RWPE2 (cell line): Measurements from ENCODE around the gene PGBD1.

ENCODE experiments used
- ATAC-seq: fragments of 200-7000 bp; cut with Tn5 transposase; 3 replicates; pipeline ENCODE4 v1.9.1; 2021; ENCODE audit warnings: low read depth
- DNase-seq: peaks from one replicate; pipeline ENCODE4 v3.0.0-alpha.2; 2020; ENCODE audit warnings: low spot score
- H3K27ac ChIP-seq: fragments of 450-650 bp; 2 replicates; pipeline ENCODE4 v1.5.1; 2017; ENCODE audit warnings: mild to moderate bottlenecking; ENCODE audit not compliant: poor library complexity, severe bottlenecking
- H3K27me3 ChIP-seq: fragments of 250-450 bp; sonication (Bioruptor Pico); 2 replicates; pipeline ENCODE4 v1.5.1; 2021; ENCODE audit warnings: mild to moderate bottlenecking, moderate library complexity; ENCODE audit not compliant: insufficient read depth, poor library complexity, severe bottlenecking
- H3K36me3 ChIP-seq: fragments of 250-450 bp; sonication (Bioruptor Pico); 2 replicates; pipeline ENCODE4 v1.5.1; 2020; ENCODE audit warnings: low read depth, mild to moderate bottlenecking, moderate library complexity
- H3K4me1 ChIP-seq: fragments of 250-450 bp; sonication (Bioruptor Pico); 2 replicates; pipeline ENCODE4 v1.5.1; 2021; ENCODE audit warnings: mild to moderate bottlenecking, moderate library complexity; ENCODE audit not compliant: insufficient read depth, poor library complexity, severe bottlenecking
- H3K4me3 ChIP-seq: fragments of 250-450 bp; sonication (Bioruptor Pico); 2 replicates; pipeline ENCODE4 v1.5.1; 2021; ENCODE audit warnings: mild to moderate bottlenecking, moderate library complexity; ENCODE audit not compliant: severe bottlenecking
- H3K9me3 ChIP-seq: fragments of 250-450 bp; sonication (Bioruptor Pico); 2 replicates; pipeline ENCODE4 v1.5.1; 2021; ENCODE audit warnings: mild to moderate bottlenecking, moderate library complexity; ENCODE audit not compliant: severe bottlenecking
- TF ChIP-seq, protein P1 (sequence below): fragments of 450-650 bp; IDR thresholded peaks from one replicate; pipeline ENCODE4 v1.5.1; 2017; ENCODE audit warnings: mild to moderate bottlenecking, moderate library complexity; ENCODE audit not compliant: poor library complexity, severe bottlenecking

PGBD1 gene

DNA sequence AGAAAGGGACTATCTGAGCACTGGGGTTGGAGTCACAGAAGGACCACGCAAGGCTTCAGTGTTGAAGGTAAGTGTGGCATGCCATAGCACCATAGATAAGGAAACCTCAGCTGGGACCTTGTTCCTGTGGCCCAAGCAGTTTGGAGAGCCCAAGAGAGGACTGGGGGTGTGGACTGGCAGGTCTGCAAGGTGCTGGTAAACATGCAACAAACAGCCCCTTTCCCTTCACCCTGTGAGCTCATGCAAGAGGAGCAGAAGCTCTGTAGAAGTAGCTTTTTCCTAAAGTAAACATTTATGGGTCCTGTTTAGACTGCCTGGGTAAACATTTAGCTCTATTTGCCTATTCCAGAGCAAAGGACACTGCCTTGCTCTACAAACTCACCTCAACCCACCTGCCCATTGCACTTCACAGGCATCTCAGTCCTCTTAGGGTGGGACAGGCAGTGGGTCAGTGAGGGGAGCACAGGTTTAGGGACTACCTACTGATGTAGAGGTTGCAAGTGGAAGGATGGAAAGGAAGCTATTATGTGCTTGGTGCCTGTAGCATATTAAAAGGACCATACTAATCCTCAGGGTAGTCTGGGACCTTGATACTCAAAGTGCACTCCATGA, 42.5 kb downstream of the PGBD1 start:
- H3K27ac ChIP-seq = no peak overlapping the region
- no peak for ATAC-seq

DNA sequence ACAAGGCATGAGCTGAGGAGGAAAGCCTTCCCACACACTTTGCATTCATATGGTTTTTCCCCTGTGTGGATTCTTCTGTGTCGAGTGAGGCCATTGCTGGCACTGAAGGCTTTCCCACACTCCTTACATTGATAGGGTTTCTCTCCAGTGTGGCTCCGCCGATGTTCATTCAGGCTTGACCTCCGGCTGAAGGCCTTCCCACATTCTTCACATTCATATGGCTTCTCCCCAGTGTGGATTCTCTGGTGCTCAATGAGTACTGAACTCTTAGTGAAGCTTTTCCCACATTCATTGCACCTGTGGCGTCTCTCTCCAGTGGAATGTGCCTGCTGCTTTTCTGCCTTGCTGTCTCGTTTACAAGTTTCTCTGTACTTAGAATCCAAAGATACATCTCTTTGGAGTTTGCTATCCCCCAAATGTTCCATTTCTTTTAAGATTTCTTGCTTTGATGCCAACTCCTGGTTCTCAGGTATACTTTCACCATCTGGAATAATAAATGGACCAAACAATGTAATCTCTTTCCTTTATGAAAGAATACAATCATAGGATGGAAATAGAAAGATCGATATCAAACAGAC, 45.1 kb downstream of the PGBD1 start:
- DNase-seq (no peak), ATAC-seq (no peak)
- Histone ChIP-seq H3K4me3 (no peak overlapping the region), H3K9me3 (peaks cover 4% of the 10 kb centered on the region), H3K27me3 (no peaks in the 10 kb centered on the region), H3K36me3 (no peaks in the 10 kb centered on the region), H3K4me1 (no peaks in the 10 kb centered on the region), H3K27ac (no peak overlapping the region)
- TF ChIP-seq, protein P1, sequence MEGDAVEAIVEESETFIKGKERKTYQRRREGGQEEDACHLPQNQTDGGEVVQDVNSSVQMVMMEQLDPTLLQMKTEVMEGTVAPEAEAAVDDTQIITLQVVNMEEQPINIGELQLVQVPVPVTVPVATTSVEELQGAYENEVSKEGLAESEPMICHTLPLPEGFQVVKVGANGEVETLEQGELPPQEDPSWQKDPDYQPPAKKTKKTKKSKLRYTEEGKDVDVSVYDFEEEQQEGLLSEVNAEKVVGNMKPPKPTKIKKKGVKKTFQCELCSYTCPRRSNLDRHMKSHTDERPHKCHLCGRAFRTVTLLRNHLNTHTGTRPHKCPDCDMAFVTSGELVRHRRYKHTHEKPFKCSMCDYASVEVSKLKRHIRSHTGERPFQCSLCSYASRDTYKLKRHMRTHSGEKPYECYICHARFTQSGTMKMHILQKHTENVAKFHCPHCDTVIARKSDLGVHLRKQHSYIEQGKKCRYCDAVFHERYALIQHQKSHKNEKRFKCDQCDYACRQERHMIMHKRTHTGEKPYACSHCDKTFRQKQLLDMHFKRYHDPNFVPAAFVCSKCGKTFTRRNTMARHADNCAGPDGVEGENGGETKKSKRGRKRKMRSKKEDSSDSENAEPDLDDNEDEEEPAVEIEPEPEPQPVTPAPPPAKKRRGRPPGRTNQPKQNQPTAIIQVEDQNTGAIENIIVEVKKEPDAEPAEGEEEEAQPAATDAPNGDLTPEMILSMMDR = no peak

More for the DNA sequence above, 42.5 kb downstream of the PGBD1 start:
- H3K4me1 ChIP-seq = no peaks in the 10 kb centered on the region
- no peaks in the 10 kb centered on the region for H3K36me3 ChIP-seq
- DNase-seq = no peak
- H3K9me3 ChIP-seq = peaks cover 4% of the 10 kb centered on the region
- no peak overlapping the region for H3K4me3 ChIP-seq
- TF ChIP-seq, protein P1 = no peak
- no peaks in the 10 kb centered on the region for H3K27me3 ChIP-seq

DNA sequence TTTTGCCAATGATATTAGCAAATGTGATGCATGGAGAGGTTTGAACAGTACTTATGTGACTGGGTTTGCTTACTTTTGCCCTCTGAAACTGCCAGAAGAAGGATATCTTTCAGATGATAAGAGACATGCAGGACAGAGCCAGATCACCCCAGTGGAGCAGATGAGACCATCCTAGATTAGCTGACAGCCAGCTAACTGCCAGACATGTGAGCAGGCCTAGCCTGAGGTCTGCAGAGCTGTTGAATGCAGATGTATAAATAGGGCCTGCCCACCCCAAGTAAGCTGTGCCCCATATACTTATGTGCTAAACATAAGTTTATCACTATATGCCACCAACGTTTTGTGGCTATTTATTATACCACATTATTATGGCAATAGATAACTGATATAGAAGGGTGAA, 48.7 kb downstream of the PGBD1 start:
- ATAC-seq (no peak), DNase-seq (no peak)
- Histone ChIP-seq H3K27me3 (no peaks in the 10 kb centered on the region), H3K4me3 (no peak overlapping the region), H3K27ac (no peak overlapping the region), H3K36me3 (no peaks in the 10 kb centered on the region), H3K4me1 (no peaks in the 10 kb centered on the region), H3K9me3 (peaks cover 2% of the 10 kb centered on the region)
- TF ChIP-seq, protein P1 = no peak

DNA sequence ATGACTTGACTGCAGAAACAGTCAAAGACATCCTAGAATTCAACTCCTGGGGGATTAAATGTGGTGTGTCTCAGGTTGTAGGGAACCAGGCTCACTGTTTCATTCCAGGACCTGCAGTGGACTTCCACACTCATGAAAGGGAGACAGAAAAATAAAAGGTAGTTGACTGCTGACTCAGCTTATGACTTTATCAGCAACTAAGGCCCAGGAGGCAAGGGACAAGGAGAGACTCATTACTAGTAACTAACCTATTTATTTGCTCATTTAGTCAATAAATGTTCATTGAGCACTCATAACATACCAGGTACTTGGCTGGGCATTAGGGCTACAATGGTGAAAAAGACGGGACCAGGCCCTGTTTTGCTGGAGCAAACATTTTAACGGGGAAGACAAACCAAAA, 51.7 kb downstream of the PGBD1 start:
- DNase-seq = no peak

More for the DNA sequence above, 51.7 kb downstream of the PGBD1 start:
- no peaks in the 10 kb centered on the region for H3K36me3 ChIP-seq
- ATAC-seq = no peak
- no peak overlapping the region for H3K27ac ChIP-seq
- no peaks in the 10 kb centered on the region for H3K27me3 ChIP-seq
- H3K4me3 ChIP-seq = no peak overlapping the region
- peaks cover 4% of the 10 kb centered on the region for H3K4me1 ChIP-seq
- no peaks in the 10 kb centered on the region for H3K9me3 ChIP-seq
- TF ChIP-seq, protein P1 = no peak
